ENCODE results near the gene FCER2.

The FCER2 gene

DNA sequence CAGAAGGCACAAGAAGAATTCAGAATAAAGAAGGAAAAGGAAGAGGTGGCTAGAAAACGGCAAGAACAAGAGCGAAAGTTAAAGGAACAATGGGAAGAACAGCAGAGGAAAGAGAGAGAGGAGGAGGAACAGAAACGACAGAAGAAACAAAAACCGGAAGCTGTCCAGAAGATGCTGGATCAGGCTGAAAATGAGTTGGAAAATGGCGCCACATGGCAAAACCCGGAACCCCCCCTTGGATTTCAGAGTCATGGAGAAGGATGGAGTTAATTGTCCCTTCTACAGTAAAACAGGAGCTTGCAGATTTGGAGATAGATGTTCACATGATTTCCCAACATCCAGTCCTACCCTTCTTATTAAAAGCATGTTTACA lies 38.7 kb upstream of the FCER2 start:
- H3K27me3 ChIP-seq (replicated peaks) = no peaks in the 10 kb centered on the region
- H3K36me3 ChIP-seq (replicated peaks) = no peaks in the 10 kb centered on the region
- TF ChIP-seq, protein P1, sequence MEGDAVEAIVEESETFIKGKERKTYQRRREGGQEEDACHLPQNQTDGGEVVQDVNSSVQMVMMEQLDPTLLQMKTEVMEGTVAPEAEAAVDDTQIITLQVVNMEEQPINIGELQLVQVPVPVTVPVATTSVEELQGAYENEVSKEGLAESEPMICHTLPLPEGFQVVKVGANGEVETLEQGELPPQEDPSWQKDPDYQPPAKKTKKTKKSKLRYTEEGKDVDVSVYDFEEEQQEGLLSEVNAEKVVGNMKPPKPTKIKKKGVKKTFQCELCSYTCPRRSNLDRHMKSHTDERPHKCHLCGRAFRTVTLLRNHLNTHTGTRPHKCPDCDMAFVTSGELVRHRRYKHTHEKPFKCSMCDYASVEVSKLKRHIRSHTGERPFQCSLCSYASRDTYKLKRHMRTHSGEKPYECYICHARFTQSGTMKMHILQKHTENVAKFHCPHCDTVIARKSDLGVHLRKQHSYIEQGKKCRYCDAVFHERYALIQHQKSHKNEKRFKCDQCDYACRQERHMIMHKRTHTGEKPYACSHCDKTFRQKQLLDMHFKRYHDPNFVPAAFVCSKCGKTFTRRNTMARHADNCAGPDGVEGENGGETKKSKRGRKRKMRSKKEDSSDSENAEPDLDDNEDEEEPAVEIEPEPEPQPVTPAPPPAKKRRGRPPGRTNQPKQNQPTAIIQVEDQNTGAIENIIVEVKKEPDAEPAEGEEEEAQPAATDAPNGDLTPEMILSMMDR (IDR thresholded peaks at IDR 0.05; ENCODE audit: low read depth, low read length, missing control alignments) = no peak
- in situ Hi-C loops (cut with HindIII; ENCODE audit: low pct_ligation_motif_present, low sequenced_read_pairs) = no loop called here
- H3K27ac ChIP-seq = no peak overlapping the region
- no peak overlapping the region for H3K4me3 ChIP-seq (ENCODE audit: low read depth, low read length)
- DNase-seq = no peak

DNA sequence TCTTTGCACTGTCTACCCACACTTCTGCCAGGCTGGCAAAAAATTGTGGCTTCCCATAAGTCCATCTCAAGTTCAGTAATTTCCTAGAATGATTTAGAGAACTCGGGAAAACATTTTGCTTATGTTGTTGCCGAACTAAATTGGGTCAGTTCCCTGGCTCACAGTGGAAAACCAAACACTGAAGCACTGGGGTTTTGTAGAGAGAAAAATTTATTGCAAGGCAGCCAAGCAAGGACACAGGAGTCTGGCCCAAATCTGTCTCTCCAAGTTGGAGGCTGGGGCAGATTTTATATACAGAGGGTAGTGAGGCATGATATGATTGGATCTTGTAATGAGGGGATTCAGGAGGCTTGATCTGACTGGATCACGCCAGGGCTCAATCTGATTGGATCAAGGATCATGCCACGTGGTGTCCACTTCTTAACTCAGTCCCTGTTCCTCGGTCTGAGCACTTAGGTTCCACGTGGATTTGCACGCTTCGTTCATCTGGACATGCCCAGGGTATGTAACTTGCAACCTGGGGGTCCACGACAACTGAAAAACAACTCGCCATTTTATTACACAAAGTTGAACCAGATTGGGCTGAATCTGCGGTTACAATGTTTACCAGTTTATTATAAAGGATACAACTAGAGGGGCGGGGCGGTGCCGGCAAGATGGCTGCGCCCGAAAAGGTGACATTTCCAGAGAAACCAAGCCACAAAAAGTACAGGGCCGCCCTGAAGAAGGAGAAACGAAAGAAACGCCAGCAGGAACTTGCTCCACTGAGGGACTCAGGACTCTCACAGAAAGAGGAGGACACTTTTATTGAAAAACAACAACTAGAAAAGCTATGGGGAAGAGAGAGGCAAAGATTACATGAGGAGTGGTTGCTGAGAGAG lies 38.1 kb upstream of the FCER2 start:
- Histone ChIP-seq H3K4me3 (ENCODE audit: low read depth, low read length) (no peak overlapping the region), H3K36me3 (replicated peaks) (no peaks in the 10 kb centered on the region), H3K27ac (no peak overlapping the region), H3K27me3 (replicated peaks) (no peaks in the 10 kb centered on the region)
- in situ Hi-C loops (cut with HindIII; ENCODE audit: low pct_ligation_motif_present, low sequenced_read_pairs) = no loop called here
- TF ChIP-seq, protein P1 (IDR thresholded peaks at IDR 0.05; ENCODE audit: low read depth, low read length, missing control alignments) = no peak
- DNase-seq = no peak

DNA sequence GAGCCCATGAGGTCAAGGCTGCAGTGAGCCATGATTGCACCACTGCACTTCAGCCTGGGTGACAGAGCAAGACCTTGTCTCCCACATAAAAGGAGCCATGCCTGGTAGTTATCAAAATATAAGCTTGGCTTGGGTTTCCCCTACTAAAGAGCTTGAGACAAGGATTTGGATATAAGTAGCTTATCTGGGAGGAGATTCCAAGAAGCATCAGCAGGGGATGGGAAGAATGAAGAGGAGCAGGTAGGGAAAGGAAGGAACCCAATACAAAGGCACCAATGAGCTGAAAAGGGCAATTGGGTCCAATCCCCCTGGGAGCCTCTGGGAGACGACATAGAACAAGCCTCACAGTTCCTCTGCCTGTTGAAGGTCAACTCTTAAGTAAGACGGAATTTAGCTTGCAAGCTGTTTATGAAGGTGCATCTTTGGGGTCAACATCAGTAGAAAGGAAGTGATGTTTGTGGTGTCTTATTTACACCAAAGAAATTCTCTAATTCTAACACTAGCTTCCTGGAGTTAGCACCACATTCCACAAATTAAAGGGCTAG lies 37.4 kb upstream of the FCER2 start:
- TF ChIP-seq, protein P1 (IDR thresholded peaks at IDR 0.05; ENCODE audit: low read depth, low read length, missing control alignments) = no peak
- in situ Hi-C loops (cut with HindIII; ENCODE audit: low pct_ligation_motif_present, low sequenced_read_pairs) = no loop called here
- no peak for DNase-seq

DNA sequence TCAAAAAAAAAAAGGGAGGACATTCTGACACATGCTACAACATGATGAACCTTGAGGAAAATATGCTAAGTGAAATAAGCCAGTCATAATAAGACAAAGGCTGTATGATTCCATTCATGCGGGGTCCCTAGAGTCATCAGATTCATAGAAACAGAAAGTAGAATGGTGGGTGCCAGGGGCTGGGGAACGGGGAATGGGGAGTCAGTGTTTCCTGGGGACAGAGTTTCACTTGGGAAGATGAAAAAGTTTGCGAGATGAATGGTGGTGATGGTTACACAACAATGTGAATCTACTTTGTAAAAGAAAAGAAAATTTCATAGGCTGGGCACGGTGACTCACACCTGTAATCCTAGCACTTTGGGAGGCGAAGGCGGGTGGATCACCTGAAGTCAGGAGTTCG lies 36.1 kb upstream of the FCER2 start:
- TF ChIP-seq, protein P1 (IDR thresholded peaks at IDR 0.05; ENCODE audit: low read depth, low read length, missing control alignments) = no peak
- Histone ChIP-seq H3K4me3 (ENCODE audit: low read depth, low read length) (no peak overlapping the region), H3K36me3 (replicated peaks) (no peaks in the 10 kb centered on the region), H3K27ac (no peak overlapping the region), H3K27me3 (replicated peaks) (no peaks in the 10 kb centered on the region)
- no peak for DNase-seq
- in situ Hi-C loops (cut with HindIII; ENCODE audit: low pct_ligation_motif_present, low sequenced_read_pairs) = no loop called here

More for the DNA sequence above, 37.4 kb upstream of the FCER2 start:
- Histone ChIP-seq H3K27ac (no peak overlapping the region), H3K4me3 (ENCODE audit: low read depth, low read length) (no peak overlapping the region), H3K36me3 (replicated peaks) (no peaks in the 10 kb centered on the region), H3K27me3 (replicated peaks) (no peaks in the 10 kb centered on the region)

DNA sequence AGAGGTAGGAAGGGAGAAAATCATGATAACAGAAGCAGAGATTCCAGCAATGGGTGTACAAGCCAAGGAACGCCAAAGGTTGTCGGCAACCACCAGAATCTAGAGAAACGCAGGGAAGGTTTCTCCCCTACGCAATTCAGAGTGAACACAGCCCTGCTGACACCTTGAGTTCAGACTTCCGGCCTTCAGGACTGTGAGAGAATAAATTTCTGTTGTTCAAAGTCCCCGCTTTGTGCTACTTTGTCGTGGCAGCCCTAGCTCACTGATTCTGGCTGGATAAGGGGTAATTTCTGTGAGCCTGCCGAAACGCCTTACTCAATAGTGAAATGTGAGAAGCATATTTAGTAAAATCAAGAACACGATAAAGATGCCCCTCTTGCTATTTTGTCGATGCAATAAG lies 35.3 kb upstream of the FCER2 start:
- Histone ChIP-seq H3K4me3 (ENCODE audit: low read depth, low read length) (no peak overlapping the region), H3K27me3 (replicated peaks) (peaks cover 2% of the 10 kb centered on the region), H3K27ac (no peak overlapping the region), H3K36me3 (replicated peaks) (no peaks in the 10 kb centered on the region)
- DNase-seq = no peak
- TF ChIP-seq, protein P1 (IDR thresholded peaks at IDR 0.05; ENCODE audit: low read depth, low read length, missing control alignments) = no peak
- in situ Hi-C loops (cut with HindIII; ENCODE audit: low pct_ligation_motif_present, low sequenced_read_pairs) = no loop called here
